Subcutaneous abdominal adipose tissue (tissue), 5 donors: ENCODE measurements around the gene CTNNBL1.

Experiments
- H3K27ac ChIP-seq: one replicate; pipeline ENCODE4 v1.7.0; 2013; ENCODE audit warnings: low read depth, mild to moderate bottlenecking, inconsistent platforms, low read length, moderate library complexity
- H3K27me3 ChIP-seq, 5 donors: one replicate each; pipeline ENCODE4 v1.7.0; 2013; ENCODE audit warnings: low read length in 5 of 5, inconsistent platforms in 1 of 5; ENCODE audit not compliant: control insufficient read depth in 5 of 5, insufficient read depth in 4 of 5
- H3K36me3 ChIP-seq, 5 donors: one replicate each; pipeline ENCODE4 v1.7.0; 2013; ENCODE audit warnings: low read length in 5 of 5; ENCODE audit not compliant: control insufficient read depth in 5 of 5, insufficient read depth in 5 of 5
- H3K4me1 ChIP-seq, 5 donors: one replicate each; pipeline ENCODE4 v1.7.0; 2013; ENCODE audit warnings: low read length in 5 of 5, mild to moderate bottlenecking in 3 of 5, moderate library complexity in 1 of 5; ENCODE audit not compliant: control insufficient read depth in 5 of 5, insufficient read depth in 5 of 5
- H3K4me3 ChIP-seq, 5 donors: one replicate each; pipeline ENCODE4 v1.7.0; 2013; ENCODE audit warnings: low read length in 5 of 5, low read depth in 1 of 5
- H3K9ac ChIP-seq, 5 donors: one replicate each; pipeline ENCODE4 v1.7.0; 2013; ENCODE audit warnings: low read length in 5 of 5, mild to moderate bottlenecking in 4 of 5, moderate library complexity in 3 of 5
- H3K9me3 ChIP-seq, 5 donors: one replicate each; pipeline ENCODE4 v1.7.0; 2013; ENCODE audit warnings: low read length in 5 of 5; ENCODE audit not compliant: control insufficient read depth in 5 of 5
- donor health status: healthy.
- donor health status: healthy.
- donor health status: healthy.
- donor health status: healthy.
- donor health status: healthy.

The CTNNBL1 gene

DNA sequence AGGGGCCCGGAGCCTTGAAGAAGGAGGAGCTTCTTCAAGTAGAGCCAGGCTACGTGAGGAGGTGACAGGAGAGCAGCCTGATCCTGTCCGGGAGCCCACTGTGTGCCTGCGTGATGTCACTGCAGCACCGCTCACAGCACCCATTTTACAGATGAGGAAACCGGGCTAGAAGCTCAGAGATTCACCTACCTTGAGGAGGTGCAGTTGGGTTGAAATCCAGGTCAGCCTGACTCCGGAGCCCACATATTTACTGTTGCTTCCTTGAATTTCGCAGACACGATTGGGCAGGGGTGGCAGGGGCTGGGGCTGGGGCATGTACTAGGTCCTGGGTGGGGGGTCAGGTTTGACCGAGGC, 221.6 kb downstream of the CTNNBL1 start:
- H3K4me3 ChIP-seq: no peak overlapping the region
- no peak overlapping the region for H3K9ac ChIP-seq
- no peaks in the 10 kb centered on the region for H3K36me3 ChIP-seq
- H3K4me1 ChIP-seq: peaks cover 0 to 15% (median 11%) of the 10 kb centered on the region in 5 donors
- no peak overlapping the region for H3K27ac ChIP-seq
- H3K27me3 ChIP-seq: peaks cover 47 to 87% (median 77%) of the 10 kb centered on the region in 5 donors
- H3K9me3 ChIP-seq: no peaks in the 10 kb centered on the region

DNA sequence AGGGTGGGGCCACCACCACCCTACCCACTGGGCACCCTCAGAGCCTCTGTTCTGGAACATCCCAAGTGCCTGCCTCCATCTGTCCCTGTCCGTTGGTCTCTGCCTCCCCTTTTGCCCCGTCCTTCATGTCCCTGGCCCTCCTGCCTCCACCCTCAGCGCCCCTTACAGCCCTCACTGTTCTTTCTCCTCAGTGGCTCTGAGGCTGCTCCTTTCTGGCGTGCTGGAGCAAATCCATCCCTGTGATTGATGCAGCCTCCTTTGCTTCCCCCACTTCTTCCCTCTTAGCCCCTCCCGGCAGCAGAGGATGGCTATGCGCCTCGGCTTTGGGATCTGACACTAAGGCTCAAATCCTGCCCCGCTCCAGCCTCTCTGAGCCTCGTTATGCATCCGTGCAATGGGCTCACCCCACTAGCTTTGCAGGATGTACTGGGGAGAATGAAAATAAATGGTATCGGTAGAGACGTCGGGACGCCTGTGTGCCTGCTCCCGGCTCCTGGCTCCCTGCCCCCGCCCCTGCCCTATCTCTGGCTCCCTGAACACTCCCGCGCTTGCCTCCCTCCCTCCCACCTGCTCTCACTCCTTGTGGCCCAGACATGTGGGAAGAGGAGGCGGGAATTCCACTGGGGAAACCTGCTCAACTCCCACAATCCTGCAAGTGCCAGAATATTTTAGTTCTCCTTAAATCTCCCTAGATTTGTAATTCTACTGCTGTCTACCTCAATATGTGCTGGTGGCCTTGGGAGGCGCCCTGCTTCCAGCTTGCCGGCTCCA, 222.2 kb downstream of the CTNNBL1 start:
- H3K36me3 ChIP-seq: no peaks in the 10 kb centered on the region
- H3K27me3 ChIP-seq: peaks cover 47 to 93% (median 77%) of the 10 kb centered on the region in 5 donors
- H3K9me3 ChIP-seq: no peaks in the 10 kb centered on the region
- no peak overlapping the region for H3K27ac ChIP-seq
- H3K9ac ChIP-seq: no peak overlapping the region
- no peak overlapping the region for H3K4me3 ChIP-seq
- H3K4me1 ChIP-seq: peaks cover 0 to 15% (median 11%) of the 10 kb centered on the region in 5 donors

DNA sequence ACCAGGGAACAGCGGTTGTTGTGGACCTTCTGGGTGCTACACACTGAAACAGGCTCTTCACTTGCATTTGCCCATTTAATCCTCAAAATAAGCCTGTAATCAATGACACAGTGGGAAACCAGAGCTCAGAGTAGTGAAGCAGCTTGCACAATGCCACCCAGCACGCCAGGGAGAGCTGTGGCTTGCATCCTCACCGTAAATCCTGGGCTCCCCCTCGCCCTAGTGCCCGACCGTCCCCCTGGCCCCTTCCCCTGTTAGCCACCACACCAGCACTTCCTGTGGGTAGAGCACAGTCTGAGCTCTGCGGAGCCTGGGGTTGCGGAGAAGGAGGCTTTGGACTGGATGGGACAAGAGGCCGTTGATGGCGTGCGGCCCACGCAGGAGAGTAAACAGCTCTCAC, 223.6 kb downstream of the CTNNBL1 start:
- H3K9ac ChIP-seq: no peak overlapping the region
- H3K9me3 ChIP-seq: no peaks in the 10 kb centered on the region
- H3K27me3 ChIP-seq: peaks cover 45 to 89% (median 66%) of the 10 kb centered on the region in 5 donors
- H3K4me1 ChIP-seq: peaks cover 0 to 15% (median 11%) of the 10 kb centered on the region in 5 donors
- no peaks in the 10 kb centered on the region for H3K36me3 ChIP-seq
- no peak overlapping the region for H3K4me3 ChIP-seq
- H3K27ac ChIP-seq: no peak overlapping the region

- peaks cover 42 to 86% (median 64%) of the 10 kb centered on the region in 5 donors for H3K27me3 ChIP-seq
- H3K36me3 ChIP-seq: no peaks in the 10 kb centered on the region
- no peak overlapping the region for H3K4me3 ChIP-seq
- no peak overlapping the region for H3K27ac ChIP-seq
- H3K9me3 ChIP-seq: no peaks in the 10 kb centered on the region
- H3K4me1 ChIP-seq: peaks cover 0 to 15% (median 11%) of the 10 kb centered on the region in 5 donors
- H3K9ac ChIP-seq: no peak overlapping the region
These were observed 224.2 kb downstream of the CTNNBL1 start for GRCh38 chr20:37918035-37918434.

DNA sequence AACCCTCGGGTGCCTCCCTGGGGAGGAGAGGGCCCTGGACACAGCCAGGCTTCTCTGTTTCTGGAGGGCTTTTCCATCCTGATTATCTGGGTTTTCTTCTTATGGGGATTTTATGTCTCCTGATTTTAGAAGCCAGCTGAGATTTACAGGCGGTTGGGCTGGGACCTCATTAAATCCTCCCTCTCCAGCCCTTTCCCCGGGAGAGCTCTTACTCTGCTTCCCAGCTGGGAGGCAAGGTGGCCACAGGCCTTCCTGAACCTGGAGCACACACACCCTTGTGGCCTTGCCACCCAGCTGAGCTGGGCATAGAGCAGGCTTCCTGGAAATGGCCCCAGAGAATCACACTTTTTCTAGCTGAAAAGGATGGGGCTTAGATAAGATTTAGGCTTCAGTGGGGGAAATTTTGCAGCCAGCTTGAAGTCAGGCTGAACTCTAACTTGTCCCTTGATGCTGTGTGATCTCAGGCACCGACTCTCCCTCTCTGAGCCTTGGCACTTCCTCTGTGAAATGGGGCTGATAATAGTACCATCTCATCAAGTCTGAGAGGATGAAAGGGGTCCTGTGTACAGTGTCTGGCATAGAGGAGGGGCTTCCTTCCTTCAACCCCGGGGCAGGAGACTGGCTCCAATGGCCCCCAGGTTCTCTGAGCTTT, 225.7 kb downstream of the CTNNBL1 start:
- no peak overlapping the region for H3K27ac ChIP-seq

DNA sequence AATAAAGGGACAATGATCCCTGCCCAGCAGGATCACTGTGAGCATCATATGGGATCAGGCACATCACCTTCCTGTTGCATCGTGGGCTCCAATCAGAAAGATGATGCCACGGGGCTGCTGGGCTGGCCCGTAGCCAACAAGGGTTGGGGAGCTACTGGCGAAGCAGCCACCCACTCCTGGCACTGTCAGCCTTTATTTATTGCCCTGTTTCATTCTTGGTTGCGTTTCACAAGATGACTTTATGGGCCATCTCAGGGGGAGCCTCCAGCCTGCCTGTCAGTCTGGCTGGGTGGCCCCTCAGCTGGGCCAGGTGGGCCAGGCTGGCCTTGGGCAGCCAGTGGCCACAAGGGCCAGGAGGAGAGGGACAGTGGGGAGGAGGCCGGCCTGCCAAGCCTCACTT, 226.4 kb downstream of the CTNNBL1 start:
- H3K9me3 ChIP-seq: no peaks in the 10 kb centered on the region
- H3K4me3 ChIP-seq: no peak overlapping the region
- peaks cover 22 to 65% (median 48%) of the 10 kb centered on the region in 5 donors for H3K27me3 ChIP-seq
- no peak overlapping the region for H3K9ac ChIP-seq
- H3K4me1 ChIP-seq: peaks cover 0 to 6% (median under 1%) of the 10 kb centered on the region in 5 donors
- H3K36me3 ChIP-seq: no peaks in the 10 kb centered on the region
- no peak overlapping the region for H3K27ac ChIP-seq

More for the DNA sequence above, 225.7 kb downstream of the CTNNBL1 start:
- H3K4me3 ChIP-seq: no peak overlapping the region
- H3K4me1 ChIP-seq: peaks cover 0 to 13% (median 8%) of the 10 kb centered on the region in 5 donors
- H3K9ac ChIP-seq: no peak overlapping the region
- H3K9me3 ChIP-seq: no peaks in the 10 kb centered on the region
- no peaks in the 10 kb centered on the region for H3K36me3 ChIP-seq
- peaks cover 30 to 71% (median 55%) of the 10 kb centered on the region in 5 donors for H3K27me3 ChIP-seq

- Histone ChIP-seq H3K27me3 (peaks cover 19 to 65% (median 44%) of the 10 kb centered on the region in 5 donors), H3K9me3 (no peaks in the 10 kb centered on the region), H3K4me3 (no peak overlapping the region), H3K9ac (no peak overlapping the region), H3K4me1 (peaks cover 0 to 4% (median 0%) of the 10 kb centered on the region in 5 donors), H3K27ac (no peak overlapping the region), H3K36me3 (no peaks in the 10 kb centered on the region)
These were observed 227.0 kb downstream of the CTNNBL1 start for GRCh38 chr20:37920679-37921322.

GRCh38 chr20:37921341-37921929, 227.6 kb downstream of the CTNNBL1 start:
- Histone ChIP-seq H3K4me1 (no peaks in the 10 kb centered on the region), H3K27me3 (peaks cover 12 to 59% (median 38%) of the 10 kb centered on the region in 5 donors), H3K27ac (no peak overlapping the region), H3K36me3 (no peaks in the 10 kb centered on the region), H3K9me3 (no peaks in the 10 kb centered on the region), H3K4me3 (no peak overlapping the region), H3K9ac (no peak overlapping the region)
